ENCODE results near the gene AEN.
"Not testable (repeated sequence)": the region's sequence is repeated elsewhere in the genome, so short reads cannot be mapped to it uniquely, and the experiment has no call there.

The AEN gene

GRCh38 chr15:88631464-88632028 is 10.4 kb downstream of the AEN start:
- Histone ChIP-seq H3K4me3 (no peak overlapping the region), H3K27ac (no peak overlapping the region), H3K9ac (ENCODE audit: insufficient read length) (no peak overlapping the region), H3K36me3 (ENCODE audit: insufficient read depth, low read length) (peaks cover 55% of the 10 kb centered on the region; the same call in 1 of the 2 replicates), H3K9me3 (ENCODE audit: low read depth, low read length) (no peaks in the 10 kb centered on the region)
- no peak for TF ChIP-seq FOXP2 (optimal IDR thresholded peaks at IDR 0.05; ENCODE audit: control extremely low read depth, extremely low read length, insufficient read depth)
- TF ChIP-seq POLR2AphosphoS5 (IDR thresholded peaks at IDR 0.05; ENCODE audit: borderline replicate concordance, low read depth, low read length) = no peak
- no peak for TF ChIP-seq EZH2 (IDR thresholded peaks at IDR 0.05)
- DNase-seq (ENCODE audit: low read depth, low spot score) = no peak

- peaks cover 42% of the 10 kb centered on the region; the same call in 1 of the 2 replicates for H3K36me3 ChIP-seq (ENCODE audit: insufficient read depth, low read length)
- H3K27ac ChIP-seq; H3K4me3 ChIP-seq; DNase-seq (ENCODE audit: low read depth, low spot score); H3K9ac ChIP-seq (ENCODE audit: insufficient read length); H3K9me3 ChIP-seq (ENCODE audit: low read depth, low read length): not testable (repeated sequence)
These were observed 11.7 kb downstream of the AEN start for GRCh38 chr15:88632797-88633196.

GRCh38 chr15:88634449-88634848 is 13.3 kb downstream of the AEN start:
- H3K36me3 ChIP-seq (ENCODE audit: insufficient read depth, low read length) = peaks cover 26% of the 10 kb centered on the region; the same call in 1 of the 2 replicates

GRCh38 chr15:88635318-88635717 is 14.2 kb downstream of the AEN start:
- H3K27ac ChIP-seq = no peak overlapping the region

More at GRCh38 chr15:88634449-88634848, 13.3 kb downstream of the AEN start:
- Histone ChIP-seq H3K4me3 (no peak overlapping the region), H3K27ac (no peak overlapping the region), H3K9me3 (ENCODE audit: low read depth, low read length) (no peaks in the 10 kb centered on the region), H3K9ac (ENCODE audit: insufficient read length) (no peak overlapping the region)
- TF ChIP-seq EZH2 (IDR thresholded peaks at IDR 0.05) (no peak), POLR2AphosphoS5 (IDR thresholded peaks at IDR 0.05; ENCODE audit: borderline replicate concordance, low read depth, low read length) (no peak), FOXP2 (optimal IDR thresholded peaks at IDR 0.05; ENCODE audit: control extremely low read depth, extremely low read length, insufficient read depth) (no peak)
- DNase-seq (ENCODE audit: low read depth, low spot score) = no peak

GRCh38 chr15:88636050-88636449 is 14.9 kb downstream of the AEN start:
- DNase-seq (ENCODE audit: low read depth, low spot score) = no peak
- Histone ChIP-seq H3K4me3 (no peak overlapping the region), H3K27ac (no peak overlapping the region)

More at GRCh38 chr15:88635318-88635717, 14.2 kb downstream of the AEN start:
- H3K4me3 ChIP-seq = no peak overlapping the region
- H3K9ac ChIP-seq (ENCODE audit: insufficient read length) = no peak overlapping the region
- H3K9me3 ChIP-seq (ENCODE audit: low read depth, low read length) = no peaks in the 10 kb centered on the region
- no peak for TF ChIP-seq FOXP2 (optimal IDR thresholded peaks at IDR 0.05; ENCODE audit: control extremely low read depth, extremely low read length, insufficient read depth)
- TF ChIP-seq POLR2AphosphoS5 (IDR thresholded peaks at IDR 0.05; ENCODE audit: borderline replicate concordance, low read depth, low read length) = no peak
- no peak for TF ChIP-seq EZH2 (IDR thresholded peaks at IDR 0.05)
- DNase-seq (ENCODE audit: low read depth, low spot score) = no peak
- peaks cover 17% of the 10 kb centered on the region; the same call in 1 of the 2 replicates for H3K36me3 ChIP-seq (ENCODE audit: insufficient read depth, low read length)

GRCh38 chr15:88636654-88637053 is 15.5 kb downstream of the AEN start:
- Histone ChIP-seq H3K4me3 (no peak overlapping the region), H3K9me3 (ENCODE audit: low read depth, low read length) (no peaks in the 10 kb centered on the region), H3K27ac (no peak overlapping the region), H3K9ac (ENCODE audit: insufficient read length) (no peak overlapping the region), H3K36me3 (ENCODE audit: insufficient read depth, low read length) (peaks cover 4% of the 10 kb centered on the region; the same call in 1 of the 2 replicates)
- TF ChIP-seq POLR2AphosphoS5 (IDR thresholded peaks at IDR 0.05; ENCODE audit: borderline replicate concordance, low read depth, low read length) (no peak), EZH2 (IDR thresholded peaks at IDR 0.05) (no peak), FOXP2 (optimal IDR thresholded peaks at IDR 0.05; ENCODE audit: control extremely low read depth, extremely low read length, insufficient read depth) (no peak)
- no peak for DNase-seq (ENCODE audit: low read depth, low spot score)

More at GRCh38 chr15:88636050-88636449, 14.9 kb downstream of the AEN start:
- Histone ChIP-seq H3K9ac (ENCODE audit: insufficient read length) (no peak overlapping the region), H3K9me3 (ENCODE audit: low read depth, low read length) (no peaks in the 10 kb centered on the region), H3K36me3 (ENCODE audit: insufficient read depth, low read length) (peaks cover 10% of the 10 kb centered on the region; the same call in 1 of the 2 replicates)
- TF ChIP-seq EZH2 (IDR thresholded peaks at IDR 0.05) = no peak
- no peak for TF ChIP-seq POLR2AphosphoS5 (IDR thresholded peaks at IDR 0.05; ENCODE audit: borderline replicate concordance, low read depth, low read length)
- no peak for TF ChIP-seq FOXP2 (optimal IDR thresholded peaks at IDR 0.05; ENCODE audit: control extremely low read depth, extremely low read length, insufficient read depth)

- Histone ChIP-seq H3K27ac (no peak overlapping the region), H3K9ac (ENCODE audit: insufficient read length) (no peak overlapping the region)
These were observed 16.3 kb downstream of the AEN start for GRCh38 chr15:88637436-88637835.

GRCh38 chr15:88637841-88638625 is 16.9 kb downstream of the AEN start:
- no peaks in the 10 kb centered on the region for H3K9me3 ChIP-seq (ENCODE audit: low read depth, low read length)
- H3K36me3 ChIP-seq (ENCODE audit: insufficient read depth, low read length) = no peaks in the 10 kb centered on the region
- H3K9ac ChIP-seq (ENCODE audit: insufficient read length) = peak overlapping the region; percentile 7
- peak overlapping the region; percentile 77 for H3K4me3 ChIP-seq
- DNase-seq (ENCODE audit: low read depth, low spot score) = no peak
- no peak overlapping the region for H3K27ac ChIP-seq
- TF ChIP-seq EZH2 (IDR thresholded peaks at IDR 0.05) (no peak), FOXP2 (optimal IDR thresholded peaks at IDR 0.05; ENCODE audit: control extremely low read depth, extremely low read length, insufficient read depth) (no peak), POLR2AphosphoS5 (IDR thresholded peaks at IDR 0.05; ENCODE audit: borderline replicate concordance, low read depth, low read length) (no peak)

More at GRCh38 chr15:88637436-88637835, 16.3 kb downstream of the AEN start:
- Histone ChIP-seq H3K36me3 (ENCODE audit: insufficient read depth, low read length) (no peaks in the 10 kb centered on the region), H3K4me3 (no peak overlapping the region), H3K9me3 (ENCODE audit: low read depth, low read length) (no peaks in the 10 kb centered on the region)
- TF ChIP-seq POLR2AphosphoS5 (IDR thresholded peaks at IDR 0.05; ENCODE audit: borderline replicate concordance, low read depth, low read length) = no peak
- no peak for TF ChIP-seq FOXP2 (optimal IDR thresholded peaks at IDR 0.05; ENCODE audit: control extremely low read depth, extremely low read length, insufficient read depth)
- no peak for TF ChIP-seq EZH2 (IDR thresholded peaks at IDR 0.05)
- no peak for DNase-seq (ENCODE audit: low read depth, low spot score)
